Activated T-cell treated with anti-CD3 and anti-CD28 coated beads, Interleukin-2, amount 50 U/mL, for 72 hours (primary cell): Measurements from ENCODE around the gene WNK1. TPM values are rescaled to one million over a fixed set of nuclear protein-coding genes. Genes with fewer than 3 reads are reported as not detected.
A peak's percentile ranks its signal among the peaks of the same experiment; 100 is the strongest.

ENCODE experiments used
- ATAC-seq, 2 donors: fragments of 150-1000 bp; cut with Tn5 transposase; replicated peaks in 1 of 2; 2 replicates each; pipeline ENCODE4 v1.10.0; 2021; ENCODE audit warnings: moderate library complexity in 2 of 2, mild to moderate bottlenecking in 1 of 2
- DNase-seq, 2 donors: peaks; one replicate each; pipeline ENCODE4 v3.0.0; 2021 to 2022; ENCODE audit warnings: mixed read lengths in 1 of 2
- H3K27ac Mint-ChIP-seq: one replicate; pipeline ENCODE4 v1.8.0; 2022; ENCODE audit warnings: mild to moderate bottlenecking, moderate library complexity, mixed read lengths
- H3K27me3 Mint-ChIP-seq: one replicate; pipeline ENCODE4 v1.8.0; 2022; ENCODE audit warnings: low read depth, mixed read lengths
- H3K36me3 Mint-ChIP-seq, 2 donors: one replicate each; pipeline ENCODE4 v1.8.0; 2022; ENCODE audit warnings: mixed read lengths in 2 of 2, mild to moderate bottlenecking in 1 of 2; ENCODE audit not compliant: insufficient read depth in 2 of 2
- H3K4me1 Mint-ChIP-seq: one replicate; pipeline ENCODE4 v1.8.0; 2022; ENCODE audit warnings: low read depth, mixed read lengths
- H3K4me3 Mint-ChIP-seq, 2 donors: one replicate each; pipeline ENCODE4 v1.8.0; 2022; ENCODE audit warnings: mild to moderate bottlenecking in 2 of 2, mixed read lengths in 2 of 2, moderate library complexity in 2 of 2
- H3K9me3 Mint-ChIP-seq, 2 donors: one replicate each; pipeline ENCODE4 v1.8.0; 2022; ENCODE audit warnings: mixed read lengths in 2 of 2
- total RNA-seq, 2 donors: library from RNA; stranded (reverse); gene quantifications; one replicate each; pipeline ENCODE4 v1.2.3, GENCODE V29; 2022

Gene WNK1
- total RNA-seq, 2 donors from 2014 or later = 177 to 213 TPM

DNA sequence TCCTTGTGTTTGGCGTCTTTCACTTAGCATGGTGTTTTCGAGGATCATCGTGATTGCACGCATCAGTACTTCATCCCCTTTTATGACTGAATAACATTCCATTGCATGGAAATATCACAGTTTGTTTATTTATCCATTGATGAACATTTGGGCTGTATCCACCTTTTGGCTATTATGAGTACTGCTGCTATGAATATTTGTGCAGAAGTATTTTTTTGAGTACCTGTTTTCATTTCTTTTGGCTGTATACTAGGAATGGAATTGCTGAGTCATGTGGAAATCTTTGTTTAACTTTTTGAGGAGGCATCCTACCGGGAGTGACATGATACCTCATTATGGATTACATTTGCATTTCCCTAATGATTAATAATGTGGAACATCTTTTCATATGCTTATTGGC is 66.4 kb downstream of the WNK1 start:
- no peak for ATAC-seq
- DNase-seq = no peak
- H3K4me3 Mint-ChIP-seq = no peak overlapping the region
- peaks cover 7 to 27% of the 10 kb centered on the region in 2 donors for H3K36me3 Mint-ChIP-seq
- H3K4me1 Mint-ChIP-seq = peaks cover 58% of the 10 kb centered on the region
- peaks cover 2 to 5% of the 10 kb centered on the region in 2 donors for H3K9me3 Mint-ChIP-seq
- no peaks in the 10 kb centered on the region for H3K27me3 Mint-ChIP-seq
- peak overlapping the region; percentile 70 for H3K27ac Mint-ChIP-seq

DNA sequence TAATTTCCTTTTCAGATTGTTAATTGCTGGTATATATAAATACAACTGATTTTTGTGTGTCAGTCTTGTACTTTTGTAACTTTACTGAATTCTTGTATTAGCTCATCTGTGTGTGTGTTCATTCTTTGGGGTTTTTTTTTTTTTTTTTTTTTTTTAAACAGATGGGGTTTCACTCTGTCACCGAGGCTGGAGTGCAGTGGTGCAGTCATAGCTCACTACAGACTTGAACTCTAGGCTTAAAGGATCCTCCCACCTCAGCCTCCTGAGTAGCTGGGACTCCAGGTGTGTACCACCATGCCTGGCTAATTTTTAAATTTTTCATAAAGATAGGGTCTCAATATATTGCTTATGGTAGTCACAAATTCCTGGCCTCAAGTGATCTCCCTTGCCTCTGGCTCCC is 68.0 kb downstream of the WNK1 start:
- H3K4me1 Mint-ChIP-seq = peaks cover 57% of the 10 kb centered on the region
- ATAC-seq = peak; percentile 25 to 64
- H3K36me3 Mint-ChIP-seq = peaks cover 7 to 24% of the 10 kb centered on the region in 2 donors
- peak overlapping the region; percentile 79 for H3K27ac Mint-ChIP-seq
- H3K4me3 Mint-ChIP-seq = peak overlapping the region in 1 of 2 donors; percentile 47
- H3K9me3 Mint-ChIP-seq = peaks cover 2 to 5% of the 10 kb centered on the region in 2 donors
- no peak for DNase-seq
- no peaks in the 10 kb centered on the region for H3K27me3 Mint-ChIP-seq

DNA sequence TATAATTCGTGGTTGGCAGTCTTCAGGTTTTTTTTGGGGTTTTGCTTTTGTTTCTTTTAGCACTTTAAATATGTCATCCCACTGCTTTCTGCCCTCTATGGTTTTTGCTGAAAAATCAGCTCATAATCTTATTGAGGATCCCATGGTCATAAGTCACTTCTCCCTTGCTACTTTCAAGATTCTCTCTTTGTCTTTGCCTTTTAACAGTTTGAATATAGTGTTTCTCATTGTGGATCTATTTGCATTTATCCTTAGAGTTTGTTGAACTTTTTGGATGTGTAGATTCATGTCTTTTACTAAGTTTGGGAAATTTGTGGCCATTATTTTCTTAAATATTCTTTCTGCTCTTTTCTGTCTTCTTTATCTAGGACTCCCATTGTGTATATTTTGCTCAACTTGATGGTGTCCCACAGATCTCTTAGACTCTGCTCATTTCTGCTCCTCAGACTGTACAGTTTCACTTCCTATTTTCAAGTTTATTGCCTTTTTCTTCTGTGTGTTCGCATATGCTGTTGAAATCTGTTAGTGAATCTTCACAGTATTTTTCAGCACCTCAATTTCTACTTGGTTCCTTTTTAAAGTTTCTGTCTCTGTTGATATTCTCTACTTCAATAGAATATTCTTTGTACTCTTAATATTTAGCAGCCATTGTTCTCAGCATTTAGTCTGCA is 70.8 kb downstream of the WNK1 start:
- peak overlapping the region in 1 of 2 donors; percentile 63 for H3K4me3 Mint-ChIP-seq
- H3K9me3 Mint-ChIP-seq = peaks cover 2 to 5% of the 10 kb centered on the region in 2 donors
- DNase-seq (no peak), ATAC-seq (no peak)
- no peaks in the 10 kb centered on the region for H3K27me3 Mint-ChIP-seq
- peak overlapping the region; percentile 67 for H3K27ac Mint-ChIP-seq
- peaks cover 7 to 22% of the 10 kb centered on the region in 2 donors for H3K36me3 Mint-ChIP-seq
- peaks cover 47% of the 10 kb centered on the region for H3K4me1 Mint-ChIP-seq

DNA sequence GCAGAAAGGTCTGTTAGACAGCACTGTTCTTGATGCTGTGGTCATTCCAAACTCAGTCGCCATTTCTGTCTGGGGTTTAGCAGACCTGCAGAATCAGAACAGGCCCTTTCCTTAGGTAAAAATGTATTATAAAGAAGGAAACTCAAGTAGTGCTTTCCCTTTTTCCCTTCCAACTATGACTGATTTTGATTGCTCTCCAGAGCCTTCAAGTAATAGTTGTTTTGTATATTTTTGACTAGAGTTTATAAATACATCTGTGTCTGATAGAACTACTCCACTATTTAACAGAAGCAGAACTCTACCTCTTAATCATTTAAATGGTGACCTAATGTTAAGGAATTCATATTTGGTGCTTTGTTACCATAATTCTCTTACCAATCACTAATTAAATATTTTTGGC is 74.0 kb downstream of the WNK1 start:
- ATAC-seq (no peak), DNase-seq (no peak)
- H3K27me3 Mint-ChIP-seq = no peaks in the 10 kb centered on the region
- no peak overlapping the region for H3K4me3 Mint-ChIP-seq
- H3K27ac Mint-ChIP-seq = no peak overlapping the region
- H3K4me1 Mint-ChIP-seq = peaks cover 29% of the 10 kb centered on the region
- H3K9me3 Mint-ChIP-seq = peaks cover 2 to 5% of the 10 kb centered on the region in 2 donors
- peaks cover 9 to 30% of the 10 kb centered on the region in 2 donors for H3K36me3 Mint-ChIP-seq

DNA sequence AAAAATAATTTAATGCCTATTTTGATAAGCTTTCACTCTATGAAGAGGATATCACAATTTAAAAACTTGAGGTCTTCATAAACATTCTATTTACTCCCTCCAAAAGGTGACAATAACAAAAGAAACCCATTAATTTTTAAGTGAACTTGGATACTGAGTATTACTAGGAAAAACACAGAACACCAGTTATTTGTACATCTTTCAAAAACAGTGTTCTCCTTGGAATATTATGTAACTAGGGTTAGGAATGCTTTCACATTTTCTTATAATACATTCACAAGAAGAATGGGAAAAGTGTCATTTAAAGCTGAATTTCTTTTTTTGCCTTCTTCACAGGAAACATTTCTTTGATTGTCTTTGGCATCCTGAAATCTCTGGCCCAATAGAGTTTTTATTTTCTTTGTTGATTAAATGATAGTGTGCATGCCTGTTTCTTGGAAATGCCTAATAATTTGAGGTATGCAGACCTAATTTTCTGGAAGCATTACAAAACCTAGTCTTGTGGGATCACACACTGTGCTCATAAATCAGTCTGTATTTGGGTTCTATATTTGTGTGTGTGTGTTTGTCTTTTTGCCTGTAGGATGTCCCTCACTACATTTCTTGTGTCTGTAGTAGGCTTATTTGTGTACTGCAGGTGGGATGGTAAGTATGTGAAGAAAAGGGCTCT is 76.5 kb downstream of the WNK1 start:
- Mint-ChIP-seq H3K27ac (no peak overlapping the region), H3K27me3 (no peaks in the 10 kb centered on the region)

DNA sequence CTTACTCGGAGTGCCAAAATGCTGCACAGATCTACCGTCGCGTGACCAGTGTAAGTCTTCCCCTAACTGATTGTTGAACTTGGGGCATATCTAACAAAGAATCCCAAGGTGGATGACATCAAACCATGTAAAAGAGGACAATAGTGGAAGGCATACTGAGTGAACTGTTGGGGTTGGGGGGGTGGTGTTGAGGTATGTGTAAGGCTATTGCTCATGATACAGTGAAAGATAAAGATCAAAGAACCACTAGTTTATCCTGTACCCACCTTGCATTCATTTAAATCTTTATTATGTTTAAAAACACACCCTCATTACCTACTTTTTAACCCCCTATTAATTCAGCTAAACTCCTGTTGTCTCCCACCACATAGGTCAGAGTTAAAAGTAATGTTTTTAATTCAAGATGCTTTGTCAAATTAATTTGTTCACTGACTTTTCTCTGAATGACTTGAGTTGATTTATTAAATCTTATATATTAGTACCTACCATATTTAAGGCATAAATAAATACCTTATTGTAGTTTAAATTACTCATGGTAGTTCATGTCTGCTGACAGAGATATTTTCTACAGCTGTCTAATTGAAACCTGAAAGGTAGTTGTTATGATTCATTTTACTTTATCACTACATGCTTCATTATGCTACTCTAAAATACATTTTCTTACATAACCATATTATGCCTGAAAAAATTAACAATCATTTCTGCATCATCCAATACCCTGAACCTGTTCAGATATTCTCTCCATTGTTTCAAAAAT is 77.9 kb downstream of the WNK1 start:
- H3K4me1 Mint-ChIP-seq = peaks cover 22% of the 10 kb centered on the region

More for the DNA sequence above, 76.5 kb downstream of the WNK1 start:
- Mint-ChIP-seq H3K9me3 (no peaks in the 10 kb centered on the region), H3K4me3 (no peak overlapping the region), H3K4me1 (peaks cover 15% of the 10 kb centered on the region), H3K36me3 (peaks cover 4 to 27% of the 10 kb centered on the region in 2 donors)
- no peak for DNase-seq
- no peak for ATAC-seq

DNA sequence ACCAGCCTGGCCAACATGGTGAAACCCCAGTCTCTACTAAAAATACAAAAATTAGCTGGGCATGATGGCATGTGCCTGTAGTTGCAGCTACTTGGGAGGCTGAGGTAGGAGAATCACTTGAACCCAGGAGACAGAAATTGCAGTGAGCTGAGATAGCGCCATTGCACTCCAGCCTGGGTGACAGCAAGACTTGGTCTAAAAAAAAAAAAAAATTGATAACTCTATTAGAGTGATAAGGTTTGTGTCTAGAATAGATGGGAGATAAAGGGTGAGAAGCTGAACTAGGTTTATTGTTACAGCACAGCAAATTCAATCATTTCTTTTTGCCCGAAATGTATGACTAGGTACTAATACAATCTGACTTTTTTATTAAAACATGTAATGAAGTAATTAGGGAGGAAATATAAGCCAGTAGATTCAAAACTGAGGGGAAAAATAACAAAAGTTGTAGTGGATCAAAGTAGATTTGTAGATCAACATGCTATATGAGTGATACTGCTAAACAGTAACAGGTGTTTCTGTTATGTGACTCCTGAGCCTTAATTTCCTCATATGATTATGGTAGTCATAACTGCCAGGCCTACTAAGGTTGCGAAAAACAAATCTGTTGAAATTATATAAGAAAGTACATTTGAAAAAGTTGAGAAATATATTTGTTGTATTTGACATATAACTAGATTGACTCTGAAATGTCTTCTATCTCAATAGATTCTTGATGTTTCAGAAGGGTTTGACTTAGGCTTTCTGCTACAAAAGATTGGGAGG is 83.6 kb downstream of the WNK1 start:
- ATAC-seq = no peak
- no peaks in the 10 kb centered on the region for H3K27me3 Mint-ChIP-seq
- peaks cover 20% of the 10 kb centered on the region for H3K4me1 Mint-ChIP-seq
- H3K27ac Mint-ChIP-seq = peak overlapping the region; percentile 76
- H3K36me3 Mint-ChIP-seq = peaks cover 4 to 14% of the 10 kb centered on the region in 2 donors
- H3K4me3 Mint-ChIP-seq = no peak overlapping the region
- no peaks in the 10 kb centered on the region for H3K9me3 Mint-ChIP-seq
- no peak for DNase-seq

More for the DNA sequence above, 77.9 kb downstream of the WNK1 start:
- DNase-seq (no peak), ATAC-seq (no peak)
- Mint-ChIP-seq H3K9me3 (no peaks in the 10 kb centered on the region), H3K27me3 (no peaks in the 10 kb centered on the region), H3K27ac (peak overlapping the region; percentile 53), H3K36me3 (peaks cover 4 to 27% of the 10 kb centered on the region in 2 donors), H3K4me3 (no peak overlapping the region)

DNA sequence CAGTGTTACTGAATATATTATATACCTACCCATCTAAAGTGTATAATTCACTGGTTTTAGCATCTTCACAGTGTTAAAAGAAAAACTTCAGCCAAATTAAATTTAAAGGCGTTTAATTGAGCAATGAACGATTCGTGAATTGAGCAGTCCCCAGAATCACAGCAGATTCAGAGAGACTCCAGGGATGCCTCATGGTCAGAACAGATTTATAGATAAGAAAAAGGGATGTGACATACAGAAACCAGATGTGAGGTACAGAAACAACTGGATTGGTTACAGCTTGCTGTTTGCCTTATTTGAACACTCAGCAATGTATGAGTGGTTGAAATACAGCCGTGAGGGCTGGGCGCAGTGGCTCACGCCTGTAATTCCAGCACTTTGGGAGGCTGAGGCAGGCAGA is 84.6 kb downstream of the WNK1 start:
- no peak overlapping the region for H3K27ac Mint-ChIP-seq
- peaks cover 29% of the 10 kb centered on the region for H3K4me1 Mint-ChIP-seq
- DNase-seq (no peak), ATAC-seq (no peak)
- no peaks in the 10 kb centered on the region for H3K27me3 Mint-ChIP-seq
- H3K9me3 Mint-ChIP-seq = no peaks in the 10 kb centered on the region
- H3K36me3 Mint-ChIP-seq = peaks cover 4 to 14% of the 10 kb centered on the region in 2 donors
- H3K4me3 Mint-ChIP-seq = no peak overlapping the region

DNA sequence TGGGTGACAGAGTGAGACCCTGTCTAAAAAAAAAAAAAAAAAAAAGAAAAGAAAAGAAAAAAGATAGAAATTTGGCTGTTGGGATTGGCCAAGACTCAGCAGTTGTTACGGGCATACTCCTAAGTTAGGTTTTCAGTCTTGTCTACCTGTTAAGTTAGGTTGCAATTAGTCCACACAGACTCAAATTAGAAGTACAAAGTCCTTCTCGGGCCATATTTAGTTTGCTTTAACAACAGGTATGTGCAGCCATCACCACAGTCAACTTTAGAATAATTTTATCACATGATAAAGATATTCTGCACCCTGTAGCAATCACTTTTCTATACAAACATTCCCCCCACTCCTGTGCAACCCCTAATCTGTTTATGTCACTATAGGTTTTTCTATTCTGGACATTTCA is 85.2 kb downstream of the WNK1 start:
- no peak overlapping the region for H3K27ac Mint-ChIP-seq
- ATAC-seq = no peak
- DNase-seq = no peak
- peaks cover 5 to 11% of the 10 kb centered on the region in 2 donors for H3K36me3 Mint-ChIP-seq
- H3K27me3 Mint-ChIP-seq = no peaks in the 10 kb centered on the region
- no peaks in the 10 kb centered on the region for H3K9me3 Mint-ChIP-seq
- H3K4me3 Mint-ChIP-seq = no peak overlapping the region
- peaks cover 30% of the 10 kb centered on the region for H3K4me1 Mint-ChIP-seq

DNA sequence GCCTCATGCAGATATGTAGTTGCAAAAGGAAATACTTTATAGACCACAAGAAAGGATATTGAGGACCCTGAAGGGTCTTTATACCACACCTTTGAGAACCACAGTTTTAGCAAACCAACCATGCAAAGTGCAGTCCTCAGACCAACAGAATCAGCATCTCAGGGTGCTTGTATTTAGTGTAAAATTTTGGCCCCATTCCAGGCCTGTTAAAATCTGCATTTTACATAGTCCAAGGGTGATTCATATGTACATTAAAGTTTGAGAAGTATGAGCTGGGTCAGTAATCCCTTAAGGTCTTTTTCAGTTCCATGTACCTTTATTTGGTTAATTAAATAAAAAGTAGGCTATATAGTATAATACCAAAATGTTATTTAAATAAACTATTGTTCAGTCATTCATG is 91.2 kb downstream of the WNK1 start:
- H3K36me3 Mint-ChIP-seq = peaks cover 4 to 6% of the 10 kb centered on the region in 2 donors
- H3K4me1 Mint-ChIP-seq = peaks cover 33% of the 10 kb centered on the region
- H3K4me3 Mint-ChIP-seq = no peak overlapping the region
- DNase-seq (no peak), ATAC-seq (no peak)
- no peaks in the 10 kb centered on the region for H3K9me3 Mint-ChIP-seq
- H3K27ac Mint-ChIP-seq = peak overlapping the region; percentile 57
- no peaks in the 10 kb centered on the region for H3K27me3 Mint-ChIP-seq

DNA sequence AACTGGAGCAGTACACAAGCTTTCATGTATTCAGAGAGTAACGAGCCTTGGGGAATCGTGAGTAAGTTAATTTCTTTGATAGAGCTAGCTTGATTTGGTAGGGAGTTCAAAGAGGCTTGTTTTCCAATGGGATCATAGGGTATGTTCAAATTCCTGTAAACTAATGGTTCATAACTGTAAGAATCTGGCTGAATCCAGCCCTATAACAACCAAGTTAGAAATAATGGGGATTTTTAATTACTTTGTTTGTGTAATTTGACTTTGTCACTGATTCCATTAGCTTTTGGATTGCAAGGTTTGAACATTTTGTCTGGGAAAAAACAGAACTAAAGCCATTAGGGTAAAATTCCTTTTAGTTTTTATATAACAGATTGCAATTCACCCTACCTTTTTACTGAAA is 94.0 kb downstream of the WNK1 start:
- Mint-ChIP-seq H3K4me3 (no peak overlapping the region), H3K36me3 (peaks cover 2 to 3% of the 10 kb centered on the region in 2 donors), H3K27me3 (no peaks in the 10 kb centered on the region), H3K9me3 (no peaks in the 10 kb centered on the region), H3K4me1 (peaks cover 40% of the 10 kb centered on the region), H3K27ac (peak overlapping the region; percentile 42)
- no peak for ATAC-seq
- DNase-seq = no peak

DNA sequence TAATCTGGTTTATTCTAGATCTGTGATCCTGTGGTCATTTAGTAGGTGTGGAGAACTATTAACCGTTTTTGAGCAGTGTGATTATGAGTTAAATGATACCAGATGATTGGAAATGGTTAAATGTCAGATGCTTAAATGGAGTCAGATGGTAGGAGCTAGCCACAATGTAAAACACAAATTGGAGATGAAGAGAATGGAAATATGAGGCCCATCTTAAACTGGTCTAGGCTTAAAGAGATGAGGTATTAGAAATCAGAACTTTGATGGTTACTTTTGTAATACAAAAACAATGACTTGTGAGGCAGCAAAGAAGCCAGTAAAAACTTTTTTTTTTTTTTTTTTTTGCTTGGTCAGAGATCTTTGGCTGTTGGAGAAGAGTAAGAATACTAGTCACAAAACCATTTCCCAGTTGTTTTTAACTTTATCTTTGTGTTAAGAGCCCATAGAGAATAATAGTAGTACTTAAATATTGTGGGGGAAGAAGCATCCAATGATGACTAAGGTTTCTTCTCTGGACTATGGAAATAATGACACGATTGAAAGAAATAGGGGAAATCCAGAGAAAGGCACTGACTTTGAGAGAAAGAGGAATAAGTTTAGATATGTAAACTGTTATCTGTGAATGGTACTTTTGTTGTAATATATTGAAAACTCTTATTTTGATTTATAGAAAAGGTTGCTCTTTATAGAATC is 95.9 kb downstream of the WNK1 start:
- H3K36me3 Mint-ChIP-seq = peaks cover 2% of the 10 kb centered on the region in 2 donors
- no peaks in the 10 kb centered on the region for H3K9me3 Mint-ChIP-seq
- H3K27ac Mint-ChIP-seq = peak overlapping the region; percentile 54
- H3K4me3 Mint-ChIP-seq = peak overlapping the region; percentile 15 to 21
- peaks cover 45% of the 10 kb centered on the region for H3K4me1 Mint-ChIP-seq
- no peaks in the 10 kb centered on the region for H3K27me3 Mint-ChIP-seq
- no peak for DNase-seq
- peak; percentile 80 to 82 for ATAC-seq
